ENCODE measurements around the gene CHMP4B. TPM values are rescaled to one million over a fixed set of nuclear protein-coding genes. Genes with fewer than 3 reads are reported as not detected.

CHMP4B gene
- total and polyA plus RNA-seq, 4 donors, result 2.7 to 37.2 (median 17.2) TPM

DNA sequence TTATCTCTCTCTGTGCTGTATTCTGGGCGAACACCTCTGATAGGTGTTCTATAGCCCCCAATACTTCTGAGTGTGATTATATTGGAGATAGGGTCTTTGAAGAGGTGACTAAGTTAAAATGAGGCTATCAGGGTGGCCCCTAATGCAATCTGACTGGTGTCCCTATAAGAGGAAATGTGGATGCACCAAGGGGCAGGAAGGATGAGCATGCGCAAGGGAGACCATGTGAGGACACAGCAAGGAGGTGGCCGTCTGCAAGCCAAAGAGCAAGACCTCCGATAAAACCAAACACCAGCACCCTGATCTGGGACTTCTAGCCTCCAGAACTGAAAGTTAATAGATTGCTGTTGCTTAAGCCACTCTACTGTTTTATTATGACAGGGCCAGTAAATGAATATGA lies 69.2 kb downstream of the CHMP4B start:
- no peaks in the 10 kb centered on the region for H3K4me1 ChIP-seq (ENCODE audit: control insufficient read depth in 4 of 4, insufficient read depth in 4 of 4, low read length in 3 of 4)
- peaks cover 0 to 8% (median 3%) of the 10 kb centered on the region in 4 donors for H3K9me3 ChIP-seq (ENCODE audit: control insufficient read depth in 4 of 4, low read length in 3 of 4)
- no peak for TF ChIP-seq JUND (IDR thresholded peaks at IDR 0.05)
- TF ChIP-seq HNF4A (conservative IDR thresholded peaks at IDR 0.05), result no peak
- no peak for TF ChIP-seq HNF4G (IDR thresholded peaks at IDR 0.05)
- TF ChIP-seq, protein P1, sequence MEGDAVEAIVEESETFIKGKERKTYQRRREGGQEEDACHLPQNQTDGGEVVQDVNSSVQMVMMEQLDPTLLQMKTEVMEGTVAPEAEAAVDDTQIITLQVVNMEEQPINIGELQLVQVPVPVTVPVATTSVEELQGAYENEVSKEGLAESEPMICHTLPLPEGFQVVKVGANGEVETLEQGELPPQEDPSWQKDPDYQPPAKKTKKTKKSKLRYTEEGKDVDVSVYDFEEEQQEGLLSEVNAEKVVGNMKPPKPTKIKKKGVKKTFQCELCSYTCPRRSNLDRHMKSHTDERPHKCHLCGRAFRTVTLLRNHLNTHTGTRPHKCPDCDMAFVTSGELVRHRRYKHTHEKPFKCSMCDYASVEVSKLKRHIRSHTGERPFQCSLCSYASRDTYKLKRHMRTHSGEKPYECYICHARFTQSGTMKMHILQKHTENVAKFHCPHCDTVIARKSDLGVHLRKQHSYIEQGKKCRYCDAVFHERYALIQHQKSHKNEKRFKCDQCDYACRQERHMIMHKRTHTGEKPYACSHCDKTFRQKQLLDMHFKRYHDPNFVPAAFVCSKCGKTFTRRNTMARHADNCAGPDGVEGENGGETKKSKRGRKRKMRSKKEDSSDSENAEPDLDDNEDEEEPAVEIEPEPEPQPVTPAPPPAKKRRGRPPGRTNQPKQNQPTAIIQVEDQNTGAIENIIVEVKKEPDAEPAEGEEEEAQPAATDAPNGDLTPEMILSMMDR (IDR thresholded peaks at IDR 0.05; ENCODE audit: low read depth, low read length, missing input control), result no peak
- no peak for TF ChIP-seq RXRA (IDR thresholded peaks at IDR 0.05)
- no peak for TF ChIP-seq YY1 (IDR thresholded peaks at IDR 0.05)
- no peak for TF ChIP-seq NR2F2 (IDR thresholded peaks at IDR 0.05)
- TF ChIP-seq RAD21 (IDR thresholded peaks at IDR 0.05), result no peak
- TF ChIP-seq, protein P2, sequence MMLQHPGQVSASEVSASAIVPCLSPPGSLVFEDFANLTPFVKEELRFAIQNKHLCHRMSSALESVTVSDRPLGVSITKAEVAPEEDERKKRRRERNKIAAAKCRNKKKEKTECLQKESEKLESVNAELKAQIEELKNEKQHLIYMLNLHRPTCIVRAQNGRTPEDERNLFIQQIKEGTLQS (IDR thresholded peaks at IDR 0.05), result no peak
- no peak for TF ChIP-seq EGR1 (IDR thresholded peaks at IDR 0.05; ENCODE audit: low read depth in 2 of 2)
- TF ChIP-seq FOXA2 (IDR thresholded peaks at IDR 0.05), result no peak
- no peak for TF ChIP-seq SP1 (IDR thresholded peaks at IDR 0.05)
- TF ChIP-seq FOXA1 (IDR thresholded peaks at IDR 0.05), result no peak
- TF ChIP-seq, protein P3, sequence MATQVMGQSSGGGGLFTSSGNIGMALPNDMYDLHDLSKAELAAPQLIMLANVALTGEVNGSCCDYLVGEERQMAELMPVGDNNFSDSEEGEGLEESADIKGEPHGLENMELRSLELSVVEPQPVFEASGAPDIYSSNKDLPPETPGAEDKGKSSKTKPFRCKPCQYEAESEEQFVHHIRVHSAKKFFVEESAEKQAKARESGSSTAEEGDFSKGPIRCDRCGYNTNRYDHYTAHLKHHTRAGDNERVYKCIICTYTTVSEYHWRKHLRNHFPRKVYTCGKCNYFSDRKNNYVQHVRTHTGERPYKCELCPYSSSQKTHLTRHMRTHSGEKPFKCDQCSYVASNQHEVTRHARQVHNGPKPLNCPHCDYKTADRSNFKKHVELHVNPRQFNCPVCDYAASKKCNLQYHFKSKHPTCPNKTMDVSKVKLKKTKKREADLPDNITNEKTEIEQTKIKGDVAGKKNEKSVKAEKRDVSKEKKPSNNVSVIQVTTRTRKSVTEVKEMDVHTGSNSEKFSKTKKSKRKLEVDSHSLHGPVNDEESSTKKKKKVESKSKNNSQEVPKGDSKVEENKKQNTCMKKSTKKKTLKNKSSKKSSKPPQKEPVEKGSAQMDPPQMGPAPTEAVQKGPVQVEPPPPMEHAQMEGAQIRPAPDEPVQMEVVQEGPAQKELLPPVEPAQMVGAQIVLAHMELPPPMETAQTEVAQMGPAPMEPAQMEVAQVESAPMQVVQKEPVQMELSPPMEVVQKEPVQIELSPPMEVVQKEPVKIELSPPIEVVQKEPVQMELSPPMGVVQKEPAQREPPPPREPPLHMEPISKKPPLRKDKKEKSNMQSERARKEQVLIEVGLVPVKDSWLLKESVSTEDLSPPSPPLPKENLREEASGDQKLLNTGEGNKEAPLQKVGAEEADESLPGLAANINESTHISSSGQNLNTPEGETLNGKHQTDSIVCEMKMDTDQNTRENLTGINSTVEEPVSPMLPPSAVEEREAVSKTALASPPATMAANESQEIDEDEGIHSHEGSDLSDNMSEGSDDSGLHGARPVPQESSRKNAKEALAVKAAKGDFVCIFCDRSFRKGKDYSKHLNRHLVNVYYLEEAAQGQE (IDR thresholded peaks at IDR 0.05), result no peak
- no peak for TF ChIP-seq TAF1 (conservative IDR thresholded peaks at IDR 0.05)
- TF ChIP-seq GABPA (IDR thresholded peaks at IDR 0.05 in 1 of 2, conservative IDR thresholded peaks at IDR 0.05 in 1 of 2), result no peak
- TF ChIP-seq, protein P4, sequence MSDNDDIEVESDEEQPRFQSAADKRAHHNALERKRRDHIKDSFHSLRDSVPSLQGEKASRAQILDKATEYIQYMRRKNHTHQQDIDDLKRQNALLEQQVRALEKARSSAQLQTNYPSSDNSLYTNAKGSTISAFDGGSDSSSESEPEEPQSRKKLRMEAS (IDR thresholded peaks at IDR 0.05), result no peak
- TF ChIP-seq, protein P5, sequence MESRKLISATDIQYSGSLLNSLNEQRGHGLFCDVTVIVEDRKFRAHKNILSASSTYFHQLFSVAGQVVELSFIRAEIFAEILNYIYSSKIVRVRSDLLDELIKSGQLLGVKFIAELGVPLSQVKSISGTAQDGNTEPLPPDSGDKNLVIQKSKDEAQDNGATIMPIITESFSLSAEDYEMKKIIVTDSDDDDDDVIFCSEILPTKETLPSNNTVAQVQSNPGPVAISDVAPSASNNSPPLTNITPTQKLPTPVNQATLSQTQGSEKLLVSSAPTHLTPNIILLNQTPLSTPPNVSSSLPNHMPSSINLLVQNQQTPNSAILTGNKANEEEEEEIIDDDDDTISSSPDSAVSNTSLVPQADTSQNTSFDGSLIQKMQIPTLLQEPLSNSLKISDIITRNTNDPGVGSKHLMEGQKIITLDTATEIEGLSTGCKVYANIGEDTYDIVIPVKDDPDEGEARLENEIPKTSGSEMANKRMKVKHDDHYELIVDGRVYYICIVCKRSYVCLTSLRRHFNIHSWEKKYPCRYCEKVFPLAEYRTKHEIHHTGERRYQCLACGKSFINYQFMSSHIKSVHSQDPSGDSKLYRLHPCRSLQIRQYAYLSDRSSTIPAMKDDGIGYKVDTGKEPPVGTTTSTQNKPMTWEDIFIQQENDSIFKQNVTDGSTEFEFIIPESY (IDR thresholded peaks at IDR 0.05), result no peak
- no peaks in the 10 kb centered on the region for H3K27me3 ChIP-seq (ENCODE audit: control insufficient read depth in 4 of 4, insufficient read depth in 4 of 4, low read length in 3 of 4)
- 86% methylated on average over 4 of the region's 4 CpGs for WGBS
- H3K36me3 ChIP-seq (ENCODE audit: control insufficient read depth in 4 of 4, insufficient read depth in 3 of 4, low read depth in 1 of 4, low read length in 3 of 4), result no peaks in the 10 kb centered on the region
- H3K27ac ChIP-seq (ENCODE audit: low read depth in 1 of 2, low read length in 2 of 2), result no peak overlapping the region
- H3K4me3 ChIP-seq (ENCODE audit: low read depth in 1 of 3, low read length in 3 of 3), result no peak overlapping the region
- DNase-seq (ENCODE audit: low spot score), result no peak
- H3K9ac ChIP-seq (ENCODE audit: low read depth in 1 of 2, low read length in 2 of 2), result no peak overlapping the region

All from liver (tissue), 9 donors.